Measurements from ENCODE around the gene MRPL18. TPM values are rescaled to one million over a fixed set of nuclear protein-coding genes. Genes with fewer than 3 reads are reported as not detected.
A peak's percentile ranks its signal among the peaks of the same experiment; 100 is the strongest.

Gene MRPL18
- total and polyA plus RNA-seq, 9 of the 15 experiments (the other 6 are each of a cell fraction or from before 2014, with no cell fraction given), result 149 to 456 (median 196) TPM

- TF ChIP-seq PCBP2 (IDR thresholded peaks at IDR 0.05; ENCODE audit: low read depth, low read length, poor library complexity, severe bottlenecking) (no peak), FOSL1 (tag; conservative IDR thresholded peaks at IDR 0.05) (no peak), HNRNPL (IDR thresholded peaks at IDR 0.05; ENCODE audit: low read depth, low read length) (no peak), ELF2 (CRISPR knock-in tag; IDR thresholded peaks at IDR 0.05) (peak; percentile 97), NR1H2 (CRISPR knock-in tag; IDR thresholded peaks at IDR 0.05) (no peak), ZNF212 (CRISPR knock-in tag; IDR thresholded peaks at IDR 0.05) (no peak), HBP1 (CRISPR knock-in tag; IDR thresholded peaks at IDR 0.05) (no peak), BRD4 (IDR thresholded peaks at IDR 0.05) (0 out of 2 replicates have a peak, but pooled peaks have one; percentile 4), ARID3A (IDR thresholded peaks at IDR 0.05; ENCODE audit: borderline replicate concordance, low read depth, low read length) (no peak), RREB1 (CRISPR knock-in tag; IDR thresholded peaks at IDR 0.05) (no peak), BDP1 (IDR thresholded peaks at IDR 0.05; ENCODE audit: insufficient read depth, insufficient read length) (no peak), MCM7 (IDR thresholded peaks at IDR 0.05) (no peak), DMBX1 (CRISPR knock-in tag; IDR thresholded peaks at IDR 0.05; ENCODE audit: borderline replicate concordance) (peak; percentile 8; the same call in 1 of the 2 replicates), PREB (CRISPR knock-in tag; IDR thresholded peaks at IDR 0.05) (no peak), CREM (IDR thresholded peaks at IDR 0.05; ENCODE audit: low read depth) (peak; percentile 90), ZNF696 (CRISPR knock-in tag; conservative IDR thresholded peaks at IDR 0.05) (no peak), ZNF589 (CRISPR knock-in tag; IDR thresholded peaks at IDR 0.05; ENCODE audit: low read depth) (no peak), ELF1 (tag; IDR thresholded peaks at IDR 0.05) (peak; percentile 97), GATA2 (CRISPR knock-in tag; IDR thresholded peaks at IDR 0.05) (no peak)
Measured at GRCh38 chr6:159790149-159790955, at the start of gene MRPL18 (continued).

Measured in K562 (cell line).